H1 (cell line): ENCODE measurements around the gene SPDYC. TPM values are rescaled to one million over a fixed set of nuclear protein-coding genes. Genes with fewer than 3 reads are reported as not detected.

ENCODE experiments used
- ASH2L ChIP-seq: fragments of 200-600, 300-600 bp; sonication (generic); IDR thresholded peaks from one replicate; pipeline ENCODE4 v1.7.1; 2017; ENCODE audit warnings: low read length
- BCL11A ChIP-seq, 2 experiments: IDR thresholded peaks; one replicate each; pipeline ENCODE4 v1.6.1; 2011; ENCODE audit warnings: low read depth in 2 of 2, low read length in 2 of 2, mild to moderate bottlenecking in 2 of 2
- CBX5 ChIP-seq: fragments of 300-800, 300-1000 bp; sonication (generic); IDR thresholded peaks from 2 replicates; pipeline ENCODE4 v1.7.1; 2016; ENCODE audit warnings: antibody characterized with exemption, low read length, low read depth
- CHD2 ChIP-seq: IDR thresholded peaks from 2 replicates; pipeline ENCODE4 v1.6.1; 2012; ENCODE audit warnings: low read length, improper control_type of control experiment
- JUN ChIP-seq: IDR thresholded peaks from 2 replicates; pipeline ENCODE4 v1.6.1; 2011; ENCODE audit warnings: low read depth, mild to moderate bottlenecking, improper control_type of control experiment, low read length
- KDM4A ChIP-seq: IDR thresholded peaks from one replicate; pipeline ENCODE4 v1.7.1; 2012; ENCODE audit warnings: low read depth, mild to moderate bottlenecking, moderate library complexity, low read length, inconsistent platforms; ENCODE audit not compliant: severe bottlenecking
- POLR2AphosphoS5 ChIP-seq: IDR thresholded peaks from 2 replicates; pipeline ENCODE4 v1.6.1; 2011; ENCODE audit warnings: low read depth, low read length
- POU5F1 ChIP-seq: IDR thresholded peaks from 2 replicates; pipeline ENCODE4 v1.6.1; 2011; ENCODE audit warnings: low read depth, mild to moderate bottlenecking, low read length, moderate library complexity
- SIX5 ChIP-seq: IDR thresholded peaks from 2 replicates; pipeline ENCODE4 v1.6.1; 2011; ENCODE audit warnings: mild to moderate bottlenecking, low read depth, low read length
- SP1 ChIP-seq: IDR thresholded peaks from 2 replicates; pipeline ENCODE4 v1.6.1; 2011; ENCODE audit warnings: low read depth, low read length
- SP2 ChIP-seq: IDR thresholded peaks from 2 replicates; pipeline ENCODE4 v1.6.1; 2012; ENCODE audit warnings: mild to moderate bottlenecking, low read length, inconsistent platforms
- polyA plus RNA-seq, 7 experiments: library from polyadenylated mRNA; depleted of rRNA in 3 of 7; stranded (reverse) in 5 of 7; unstranded in 2 of 7; fragments of >200 nt in 5 of 7; fragments of 200-250 nt in 2 of 7; gene quantifications; 1 replicate in 5 of 7; 2 replicates in 1 of 7; 4 replicates in 1 of 7; pipeline versions ENCODE4 v1.2.1 to v1.2.3, GENCODE V29; 2011 to 2013; ENCODE audit warnings: missing spikeins in 2 of 7, mixed read lengths in 2 of 7
- total RNA-seq: library from RNA; stranded (reverse); fragmentation: NEBNext Ultra II Directional; extraction: Animal tissue kit (Norgen Biotek cat#: 25700); gene quantifications from 2 replicates; pipeline ENCODE4 v1.2.1, GENCODE V29; 2021
- TF ChIP-seq, protein P1 (sequence below): IDR thresholded peaks from 2 replicates; pipeline ENCODE4 v1.6.1; 2012; ENCODE audit warnings: low read length, inconsistent platforms

SPDYC gene
- total and polyA plus RNA-seq, 2 of the 8 experiments (the other 6 are each of a cell fraction or from before 2014, with no cell fraction given): 0.15 TPM; not detected in 1

- TF ChIP-seq, protein P1, sequence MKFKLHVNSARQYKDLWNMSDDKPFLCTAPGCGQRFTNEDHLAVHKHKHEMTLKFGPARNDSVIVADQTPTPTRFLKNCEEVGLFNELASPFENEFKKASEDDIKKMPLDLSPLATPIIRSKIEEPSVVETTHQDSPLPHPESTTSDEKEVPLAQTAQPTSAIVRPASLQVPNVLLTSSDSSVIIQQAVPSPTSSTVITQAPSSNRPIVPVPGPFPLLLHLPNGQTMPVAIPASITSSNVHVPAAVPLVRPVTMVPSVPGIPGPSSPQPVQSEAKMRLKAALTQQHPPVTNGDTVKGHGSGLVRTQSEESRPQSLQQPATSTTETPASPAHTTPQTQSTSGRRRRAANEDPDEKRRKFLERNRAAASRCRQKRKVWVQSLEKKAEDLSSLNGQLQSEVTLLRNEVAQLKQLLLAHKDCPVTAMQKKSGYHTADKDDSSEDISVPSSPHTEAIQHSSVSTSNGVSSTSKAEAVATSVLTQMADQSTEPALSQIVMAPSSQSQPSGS: no peak
- 0 out of 2 replicates have a peak, but pooled peaks have one; percentile 30 for TF ChIP-seq CHD2
- TF ChIP-seq JUN: no peak
- peak; percentile 97 for TF ChIP-seq POLR2AphosphoS5
- TF ChIP-seq SP1: peak; percentile 88
- TF ChIP-seq KDM4A: peak; percentile 92
- TF ChIP-seq SIX5: no peak
- no peak for TF ChIP-seq POU5F1
- TF ChIP-seq ASH2L: peak; percentile 60
- TF ChIP-seq SP2: no peak
- no peak for TF ChIP-seq BCL11A (IDR thresholded peaks at IDR 0.05; ENCODE audit: low read depth in 2 of 2, low read length in 2 of 2)
- TF ChIP-seq CBX5: no peak
Measured at GRCh38 chr11:65121865-65122696, 48.0 kb upstream of the SPDYC start, which contains the start of the genes FAU and MRPL49 (continued).
